GM12872 (cell line): Measurements from ENCODE around the gene INSIG2.
A peak's percentile ranks its signal among the peaks of the same experiment; 100 is the strongest.

Experiments used
- TF ChIP-seq, protein P1 (sequence below): IDR thresholded peaks from 3 replicates; pipeline ENCODE4 v1.5.1; 2011; ENCODE audit warnings: low read depth, mild to moderate bottlenecking, low read length, moderate library complexity; ENCODE audit not compliant: insufficient read depth

INSIG2 gene

DNA sequence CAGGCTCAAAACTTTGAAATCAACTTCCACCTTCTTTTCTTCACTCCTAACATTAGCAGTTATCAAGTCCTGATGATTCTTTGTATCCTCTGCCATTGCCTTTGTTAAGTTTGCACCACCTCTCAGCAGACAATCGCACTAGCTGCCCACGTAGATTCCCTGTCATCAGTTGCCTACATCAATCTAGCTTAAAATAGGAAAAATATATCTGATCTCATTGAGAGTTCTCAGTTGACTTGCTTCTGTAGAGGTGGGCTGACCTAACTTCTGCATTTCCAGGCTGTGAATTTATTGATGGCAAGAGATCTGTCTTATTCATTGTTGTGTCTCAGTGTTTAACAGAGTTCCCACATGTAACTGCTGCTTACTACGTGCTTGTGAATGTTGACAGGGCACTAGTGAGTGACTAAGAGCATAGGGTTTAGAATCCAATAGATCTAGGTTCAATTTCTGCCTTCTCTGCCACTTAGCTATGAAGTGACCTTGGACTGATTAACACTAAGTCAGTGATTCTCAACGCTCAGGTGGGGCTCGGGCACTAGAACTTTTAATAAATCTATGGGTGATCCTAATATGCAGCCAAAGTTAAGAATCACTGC is 3.7 kb upstream of the INSIG2 start:
- TF ChIP-seq, protein P1, sequence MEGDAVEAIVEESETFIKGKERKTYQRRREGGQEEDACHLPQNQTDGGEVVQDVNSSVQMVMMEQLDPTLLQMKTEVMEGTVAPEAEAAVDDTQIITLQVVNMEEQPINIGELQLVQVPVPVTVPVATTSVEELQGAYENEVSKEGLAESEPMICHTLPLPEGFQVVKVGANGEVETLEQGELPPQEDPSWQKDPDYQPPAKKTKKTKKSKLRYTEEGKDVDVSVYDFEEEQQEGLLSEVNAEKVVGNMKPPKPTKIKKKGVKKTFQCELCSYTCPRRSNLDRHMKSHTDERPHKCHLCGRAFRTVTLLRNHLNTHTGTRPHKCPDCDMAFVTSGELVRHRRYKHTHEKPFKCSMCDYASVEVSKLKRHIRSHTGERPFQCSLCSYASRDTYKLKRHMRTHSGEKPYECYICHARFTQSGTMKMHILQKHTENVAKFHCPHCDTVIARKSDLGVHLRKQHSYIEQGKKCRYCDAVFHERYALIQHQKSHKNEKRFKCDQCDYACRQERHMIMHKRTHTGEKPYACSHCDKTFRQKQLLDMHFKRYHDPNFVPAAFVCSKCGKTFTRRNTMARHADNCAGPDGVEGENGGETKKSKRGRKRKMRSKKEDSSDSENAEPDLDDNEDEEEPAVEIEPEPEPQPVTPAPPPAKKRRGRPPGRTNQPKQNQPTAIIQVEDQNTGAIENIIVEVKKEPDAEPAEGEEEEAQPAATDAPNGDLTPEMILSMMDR, result no peak

DNA sequence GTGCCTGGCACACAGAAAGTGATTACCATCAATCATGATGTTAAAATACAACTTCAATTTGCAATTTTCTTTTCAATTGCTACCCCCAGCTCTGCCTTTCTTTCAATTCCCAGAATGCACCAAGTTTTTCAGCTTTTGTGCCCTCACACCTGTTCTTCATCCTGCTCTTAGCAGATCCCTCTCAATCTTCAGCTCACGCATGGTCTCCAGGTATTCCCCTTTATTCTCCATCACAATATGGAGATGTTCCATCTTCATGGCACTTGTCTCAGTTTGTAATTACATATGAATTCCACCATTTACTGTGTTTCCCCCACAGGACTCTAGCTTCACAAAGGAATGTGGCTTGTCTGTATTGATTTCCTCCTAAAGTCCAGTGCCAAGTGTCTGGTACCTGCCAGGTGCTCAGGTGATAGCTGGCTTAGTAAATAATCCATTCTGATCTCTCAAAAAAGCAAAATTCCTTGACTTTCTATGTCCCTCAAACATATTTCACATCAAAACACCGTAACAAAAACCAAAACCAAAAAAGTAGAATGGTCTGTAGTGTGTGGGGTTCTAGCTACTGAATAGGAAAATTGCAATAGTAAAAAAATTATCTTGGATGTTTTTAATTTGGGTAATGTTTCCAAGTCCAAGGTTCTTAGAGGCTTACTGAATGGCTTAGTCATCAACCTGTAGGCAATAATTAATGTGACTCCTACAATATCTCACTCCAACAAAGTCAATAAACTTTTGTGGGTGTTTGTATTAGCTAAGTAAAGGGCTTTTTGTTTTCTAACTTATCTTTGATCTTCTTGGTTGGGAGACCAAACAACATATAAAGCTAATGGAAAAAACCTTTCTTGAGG is 2.9 kb upstream of the INSIG2 start:
- TF ChIP-seq, protein P1, result no peak

DNA sequence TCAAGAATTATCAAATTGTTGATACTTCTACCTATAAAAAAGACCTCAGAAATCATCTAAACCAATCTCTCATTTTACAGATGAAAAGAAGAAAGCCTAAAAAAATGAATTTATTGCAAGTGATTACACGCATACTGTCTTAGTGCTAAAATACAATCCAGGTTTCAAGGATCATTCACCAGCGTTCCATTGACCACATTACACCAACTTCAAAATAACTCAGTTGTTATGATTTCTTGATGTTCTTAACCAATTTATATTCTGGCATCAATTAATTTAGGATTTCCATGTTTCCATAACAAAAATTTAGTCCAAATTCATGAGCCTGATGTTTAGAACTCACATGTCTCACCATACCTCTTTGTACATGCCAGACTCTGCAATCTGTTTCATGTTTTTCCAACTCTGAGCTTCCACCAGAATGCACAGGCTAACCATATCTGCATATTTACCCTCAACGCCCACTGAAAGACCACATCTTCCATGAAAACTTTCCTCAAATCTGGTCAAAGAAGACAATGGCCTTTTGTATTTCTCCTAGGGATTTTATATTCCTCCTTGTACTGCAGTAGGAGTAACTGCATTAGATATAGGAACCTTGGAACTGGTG is 2.1 kb upstream of the INSIG2 start:
- TF ChIP-seq, protein P1, result no peak

DNA sequence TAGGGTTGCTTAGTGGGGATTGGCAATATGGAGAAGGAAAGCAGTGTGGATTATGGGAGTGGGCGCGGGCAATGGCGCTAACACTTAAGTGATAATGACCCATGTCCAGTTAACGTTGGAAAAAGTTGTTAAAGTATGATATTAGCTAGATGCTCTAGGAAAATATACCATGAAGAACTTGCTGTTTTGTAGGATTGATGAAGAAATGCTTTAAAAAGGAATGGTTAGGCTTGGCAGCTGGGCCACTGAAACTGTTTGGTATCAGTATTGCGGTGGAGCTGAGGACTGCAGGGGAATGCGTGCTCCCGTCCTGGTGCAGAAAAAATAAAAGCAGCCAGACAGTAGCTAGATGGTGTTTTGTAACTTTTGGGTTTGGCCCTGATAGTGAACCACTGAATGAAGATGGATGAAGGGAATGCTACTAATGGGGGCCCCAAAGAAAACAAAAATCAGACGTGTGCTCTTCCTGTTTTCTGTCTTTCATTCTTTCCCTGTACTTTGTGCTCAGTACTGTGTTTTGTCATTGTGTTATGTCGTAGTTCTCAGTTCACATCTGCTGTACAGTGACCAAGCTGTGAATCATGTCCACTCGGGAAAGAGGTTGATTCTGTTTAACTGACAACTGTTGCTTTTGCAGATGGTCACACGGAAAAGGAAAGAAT is 999 bp downstream of the INSIG2 start:
- TF ChIP-seq, protein P1, result peak; percentile 22; the same call in 2 of the 3 replicates

DNA sequence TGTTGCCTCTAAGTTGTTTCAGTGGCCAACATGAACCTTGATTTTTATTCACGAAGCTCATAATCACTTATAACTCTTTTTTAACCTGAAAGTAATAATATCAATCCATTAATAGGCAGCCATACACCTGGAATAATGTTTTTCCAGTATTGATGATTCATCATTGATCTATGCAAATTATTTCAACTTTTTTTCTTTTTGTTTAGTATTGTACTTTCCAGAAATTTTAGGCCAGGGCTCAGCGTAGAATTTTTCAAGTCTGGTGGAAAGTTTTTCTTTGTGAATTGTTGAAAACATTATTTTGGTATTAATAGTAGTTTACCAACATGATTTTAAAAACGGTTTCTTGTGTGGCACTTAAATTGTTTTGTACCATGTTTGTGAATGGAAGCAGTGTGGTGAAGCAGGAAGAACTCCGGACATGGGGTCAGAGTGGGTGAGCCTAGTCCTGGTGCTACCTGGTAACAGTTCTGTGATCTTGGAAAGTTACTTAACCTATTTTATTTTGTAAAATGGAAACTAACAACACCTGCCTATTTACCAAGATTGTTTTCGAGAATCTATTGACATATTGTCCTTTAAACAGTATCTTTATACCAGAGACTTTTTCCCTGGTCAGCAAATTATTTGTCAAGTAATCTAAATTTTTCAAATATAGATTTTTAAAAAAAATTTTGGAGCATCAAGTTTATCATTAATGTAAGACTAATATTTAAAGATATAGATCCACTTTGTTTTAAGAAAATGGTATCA is 2.3 kb downstream of the INSIG2 start:
- TF ChIP-seq, protein P1, result no peak

DNA sequence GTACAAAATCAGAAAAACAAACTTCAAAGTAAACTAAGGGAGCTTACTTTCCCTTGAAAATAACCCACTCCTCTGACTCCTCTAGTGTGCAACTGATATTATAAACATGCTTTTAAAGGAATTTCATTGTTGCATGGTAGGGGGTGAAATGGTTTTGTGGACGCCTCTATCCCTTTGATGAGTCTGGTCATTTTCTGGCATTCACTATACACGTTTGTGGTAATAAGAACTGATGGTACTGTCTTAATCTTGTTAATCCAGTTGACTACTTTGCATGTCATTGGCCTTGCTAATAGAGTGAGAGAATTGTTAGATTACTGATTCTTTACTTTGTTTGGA is 2.8 kb downstream of the INSIG2 start:
- TF ChIP-seq, protein P1, result no peak
